Suprapubic skin (tissue), 4 donors: Measurements from ENCODE around the gene CSTPP1. TPM values are rescaled to one million over a fixed set of nuclear protein-coding genes. Genes with fewer than 3 reads are reported as not detected.
"Not testable (repeated sequence)": the region's sequence is repeated elsewhere in the genome, so short reads cannot be mapped to it uniquely, and the experiment has no call there.

Experiments
- DNase-seq, 2 donors: peaks; one replicate each; pipeline ENCODE4 v3.0.0-alpha.2; 2019; ENCODE audit warnings: low spot score in 2 of 2
- H3K27ac ChIP-seq: fragments of 200-600 bp; sonication (generic); one replicate; pipeline ENCODE4 v1.5.1; 2019
- H3K27me3 ChIP-seq: fragments of 200-600 bp; sonication (generic); one replicate; pipeline ENCODE4 v1.5.1; 2019
- H3K36me3 ChIP-seq: fragments of 200-600 bp; sonication (generic); one replicate; pipeline ENCODE4 v1.5.1; 2019
- H3K4me1 ChIP-seq: fragments of 200-600 bp; sonication (generic); one replicate; pipeline ENCODE4 v1.5.1; 2019
- H3K4me3 ChIP-seq: fragments of 200-600 bp; sonication (generic); one replicate; pipeline ENCODE4 v1.5.1; 2019; ENCODE audit warnings: mild to moderate bottlenecking
- H3K9me3 ChIP-seq: fragments of 200-600 bp; sonication (generic); one replicate; pipeline ENCODE4 v1.5.1; 2019
- CTCF ChIP-seq, 2 donors: fragments of 200-600 bp in 1 of 2; fragments of 450-650 bp in 1 of 2; sonication (generic) in 1 of 2; IDR thresholded peaks; one replicate each; pipeline ENCODE4 v1.5.1; 2016 to 2019; ENCODE audit warnings: antibody characterized with exemption in 2 of 2, mild to moderate bottlenecking in 1 of 2, moderate library complexity in 1 of 2
- EP300 ChIP-seq: sonication (generic); formaldehyde crosslinking; IDR thresholded peaks from one replicate; pipeline ENCODE4 v1.6.1; 2017; ENCODE audit warnings: antibody characterized with exemption
- POLR2A ChIP-seq, 2 donors: fragments of 450-650 bp; IDR thresholded peaks; one replicate each; pipeline ENCODE4 v1.6.1; 2017; ENCODE audit warnings: antibody characterized with exemption in 2 of 2, mild to moderate bottlenecking in 2 of 2, moderate library complexity in 2 of 2
- POLR2AphosphoS5 ChIP-seq, 3 donors: sonication (generic); formaldehyde crosslinking; IDR thresholded peaks; one replicate each; pipeline ENCODE4 v1.6.1; 2017; ENCODE audit warnings: antibody characterized with exemption in 3 of 3
- WGBS: methylation state at CpG from one replicate; pipeline ENCODE4 v1.1.5; 2018; 5-methylcytosine and 5-hydroxymethylcytosine counted together
- total RNA-seq, 4 donors: library from RNA; depleted of rRNA; stranded (reverse); fragments of >200 nt; gene quantifications; one replicate each; pipeline ENCODE4 v1.1.0, GENCODE V29; 2016

Gene CSTPP1
- total RNA-seq, 4 donors from 2014 or later, result 34.9 to 117 (median 48.1) TPM

- WGBS, result 0% methylated on average over 9 of the region's 22 CpGs
- TF ChIP-seq EP300, result no peak
- TF ChIP-seq CTCF (IDR thresholded peaks at IDR 0.05), result no peak
- no peak for TF ChIP-seq POLR2AphosphoS5 (IDR thresholded peaks at IDR 0.05)
- no peak for TF ChIP-seq POLR2A (IDR thresholded peaks at IDR 0.05)
- Histone ChIP-seq H3K4me3 (peak overlapping the region; percentile 63), H3K27me3 (no peaks in the 10 kb centered on the region), H3K27ac (peak overlapping the region; percentile 82), H3K4me1 (peaks cover 77% of the 10 kb centered on the region), H3K36me3 (no peaks in the 10 kb centered on the region), H3K9me3 (no peaks in the 10 kb centered on the region)
- no peak for DNase-seq
Observed at GRCh38 chr11:46917762-46918082, 18.8 kb upstream of the CSTPP1 start.

GRCh38 chr11:46918083-46918787 lies 18.3 kb upstream of the CSTPP1 start, which contains the start of gene LRP4:
Gene LRP4 (minus strand): TSS chr11:46918550. CDS start chr11:46918379, 171 bp downstream.
- Histone ChIP-seq H3K27ac (peak within 1 kb of the TSS; percentile 82), H3K9me3 (no peaks in the 10 kb centered on the region), H3K27me3 (no peaks in the 10 kb centered on the region), H3K4me1 (peaks cover 75% of the 10 kb centered on the region), H3K4me3 (peak within 1 kb of the TSS; percentile 63), H3K36me3 (no peaks in the 10 kb centered on the region)
- WGBS, result 0% methylated on average over 3 of the region's 97 CpGs
- DNase-seq, result no peak
- peak in 1 of 2 donors; percentile 28 for TF ChIP-seq POLR2A (IDR thresholded peaks at IDR 0.05)
- no peak for TF ChIP-seq CTCF (IDR thresholded peaks at IDR 0.05)
- TF ChIP-seq EP300, result no peak
- TF ChIP-seq POLR2AphosphoS5 (IDR thresholded peaks at IDR 0.05), result no peak

- Histone ChIP-seq H3K36me3 (no peaks in the 10 kb centered on the region), H3K9me3 (no peaks in the 10 kb centered on the region), H3K27me3 (no peaks in the 10 kb centered on the region), H3K27ac (peak overlapping the region; percentile 82), H3K4me1 (peaks cover 72% of the 10 kb centered on the region), H3K4me3 (peak overlapping the region; percentile 63)
- DNase-seq, result no peak
- TF ChIP-seq CTCF (IDR thresholded peaks at IDR 0.05), result no peak
- TF ChIP-seq POLR2AphosphoS5 (IDR thresholded peaks at IDR 0.05), result no peak
- no peak for TF ChIP-seq EP300
- no peak for TF ChIP-seq POLR2A (IDR thresholded peaks at IDR 0.05)
- WGBS, result 20% methylated on average over 17 of the region's 17 CpGs
Observed at GRCh38 chr11:46918788-46919513, 17.6 kb upstream of the CSTPP1 start.

GRCh38 chr11:46920755-46921154 lies 15.8 kb upstream of the CSTPP1 start:
- H3K27me3 ChIP-seq, result no peaks in the 10 kb centered on the region
- DNase-seq, result peak in 1 of 2 donors; percentile 69
- TF ChIP-seq POLR2A (IDR thresholded peaks at IDR 0.05) (no peak), POLR2AphosphoS5 (IDR thresholded peaks at IDR 0.05) (peak in 1 of 3 donors; percentile 60)
- peak overlapping the region; percentile 82 for H3K27ac ChIP-seq
- no peak overlapping the region for H3K4me3 ChIP-seq
- no peaks in the 10 kb centered on the region for H3K9me3 ChIP-seq
- H3K36me3 ChIP-seq, result no peaks in the 10 kb centered on the region
- 17% methylated on average over 4 of the region's 4 CpGs for WGBS
- H3K4me1 ChIP-seq, result peaks cover 58% of the 10 kb centered on the region

GRCh38 chr11:46927928-46928327 lies 8.6 kb upstream of the CSTPP1 start:
- H3K27me3 ChIP-seq, H3K9me3 ChIP-seq, H3K27ac ChIP-seq, H3K36me3 ChIP-seq, DNase-seq, H3K4me3 ChIP-seq: not testable (repeated sequence)
- H3K4me1 ChIP-seq, result peaks cover 11% of the 10 kb centered on the region
- 83% methylated on average over 4 of the region's 4 CpGs for WGBS

- H3K36me3 ChIP-seq, H3K27me3 ChIP-seq, H3K4me1 ChIP-seq, H3K9me3 ChIP-seq, DNase-seq, H3K27ac ChIP-seq, H3K4me3 ChIP-seq: not testable (repeated sequence)
- whole genome bisulfite sequencing, result 83% methylated on average over 1 of the region's 1 CpG
Observed at GRCh38 chr11:46928701-46929100, 7.9 kb upstream of the CSTPP1 start.
